GM19328 (cell line): ENCODE results near the gene SQSTM1.

Experiments used
- ATAC-seq: cut with Tn5 transposase; IDR thresholded peaks from one replicate; pipeline ENCODE4 v1.9.1; 2021; ENCODE audit warnings: mild to moderate bottlenecking, moderate library complexity; ENCODE audit not compliant: unreplicated experiment

SQSTM1 gene

GRCh38 chr5:179841621-179842020 lies 20.9 kb downstream of the SQSTM1 start:
- ATAC-seq, result no peak

- ATAC-seq, result peak; percentile 92
Observed at GRCh38 chr5:179852993-179853547, 32.4 kb downstream of the SQSTM1 start.

GRCh38 chr5:179854356-179854755 lies 33.7 kb downstream of the SQSTM1 start:
- no peak for ATAC-seq

- ATAC-seq, result peak; percentile 39
Observed at GRCh38 chr5:179858241-179858585, 37.5 kb downstream of the SQSTM1 start.

GRCh38 chr5:179858586-179859427 lies 38.1 kb downstream of the SQSTM1 start, which contains the start of gene MRNIP:
Gene MRNIP (minus strand): TSS chr5:179858817. CDS start chr5:179858796, 21 bp downstream.
- ATAC-seq, result peak; percentile 94

- no peak for ATAC-seq
Observed at GRCh38 chr5:179860301-179860700, 39.6 kb downstream of the SQSTM1 start.

GRCh38 chr5:179862296-179862695 lies 41.6 kb downstream of the SQSTM1 start:
- ATAC-seq, result no peak

GRCh38 chr5:179862891-179863290 lies 42.2 kb downstream of the SQSTM1 start:
- no peak for ATAC-seq

- no peak for ATAC-seq
Observed at GRCh38 chr5:179863449-179864085, 42.9 kb downstream of the SQSTM1 start.

- ATAC-seq, result no peak
Observed at GRCh38 chr5:179864686-179865085, 44.0 kb downstream of the SQSTM1 start.

GRCh38 chr5:179865491-179866240 lies 45.0 kb downstream of the SQSTM1 start:
- ATAC-seq, result no peak

GRCh38 chr5:179866241-179867078 lies 45.8 kb downstream of the SQSTM1 start:
- ATAC-seq, result no peak

GRCh38 chr5:179867079-179867465 lies 46.4 kb downstream of the SQSTM1 start:
- no peak for ATAC-seq

- no peak for ATAC-seq
Observed at GRCh38 chr5:179867476-179867875, 46.8 kb downstream of the SQSTM1 start.

- no peak for ATAC-seq
Observed at GRCh38 chr5:179868541-179868940, 47.8 kb downstream of the SQSTM1 start.

- ATAC-seq, result no peak
Observed at GRCh38 chr5:179869101-179869500, 48.4 kb downstream of the SQSTM1 start.

GRCh38 chr5:179869641-179870402 lies 49.1 kb downstream of the SQSTM1 start:
- no peak for ATAC-seq

GRCh38 chr5:179870403-179870903 lies 49.7 kb downstream of the SQSTM1 start:
- ATAC-seq, result no peak

- ATAC-seq, result no peak
Observed at GRCh38 chr5:179870952-179871351, 50.2 kb downstream of the SQSTM1 start.
